GM12878 (cell line): Measurements from ENCODE around the gene CTNNA3. TPM values are rescaled to one million over a fixed set of nuclear protein-coding genes. Genes with fewer than 3 reads are reported as not detected.

ENCODE experiments used
- ATAC-seq: fragments of 200-7000 bp; cut with Tn5 transposase; 3 replicates; pipeline ENCODE4 v1.9.1; 2020; ENCODE audit warnings: mild to moderate bottlenecking, moderate library complexity
- BruUV-seq: library from RNA; stranded (reverse); fragments of 400-500 nt; replicated peaks from 2 replicates; lab custom pipeline; 2021; lab: Mats Ljungman, UMichigan
- CTCF ChIA-PET: fragments of 300-600 bp; sonication (Branson Sonifier 250); formaldehyde crosslinking; extraction: SDS; loops from one replicate; lab custom pipeline; 2021; ENCODE audit warnings: inconsistent platforms; lab: Yijun Ruan, JAX
- POLR2A ChIA-PET: fragments of 350-600 bp; formaldehyde crosslinking; extraction: SDS; loops from one replicate; lab custom pipeline; 2021; ENCODE audit warnings: inconsistent platforms; lab: Charles Lee
- RAD21 ChIA-PET: fragments of 300-600 bp; sonication (Branson Sonifier 250); formaldehyde crosslinking; loops from one replicate; lab custom pipeline; 2023; ENCODE audit warnings: antibody characterized with exemption; ENCODE audit not compliant: unreplicated experiment; lab: Charles Lee
- SMC1A ChIA-PET: fragments of 300-600 bp; sonication (Branson Sonifier 250); formaldehyde crosslinking; loops from one replicate; lab custom pipeline; 2023; ENCODE audit not compliant: unreplicated experiment, uncharacterized antibody; lab: Charles Lee
- DNase-seq: peaks from one replicate; pipeline ENCODE4 v3.0.0-alpha.2; 2011; ENCODE audit warnings: low read depth, low spot score
- FAIRE-seq: peaks from 3 replicates; lab custom pipeline; 2011; peaks lifted over from hg19 to GRCh38; lab: Jason Lieb, UNC
- H2AFZ ChIP-seq: 2 replicates; pipeline ENCODE4 v1.6.0; 2011; ENCODE audit warnings: low read depth, low read length, control low read depth; ENCODE audit not compliant: control insufficient read depth
- H3K27ac ChIP-seq: 2 replicates; pipeline ENCODE4 v1.5.1; 2011; ENCODE audit warnings: control low read depth; ENCODE audit not compliant: control insufficient read depth, insufficient read depth
- H3K27me3 ChIP-seq, 2 experiments: replicated peaks in 1 of 2; 2 replicates each; pipeline versions ENCODE4 v1.6.0 to v1.6.1; 2011; ENCODE audit warnings: low read length in 1 of 2; ENCODE audit not compliant: control insufficient read depth in 2 of 2, insufficient read depth in 2 of 2
- H3K36me3 ChIP-seq, 2 experiments: 2 replicates each; pipeline ENCODE4 v1.5.1; 2011; ENCODE audit warnings: low read length in 1 of 2; ENCODE audit not compliant: control insufficient read depth in 2 of 2, insufficient read depth in 2 of 2
- H3K4me1 ChIP-seq: 2 replicates; pipeline ENCODE4 v1.6.1; 2011; ENCODE audit warnings: mild to moderate bottlenecking, low read length, moderate library complexity, mixed read lengths; ENCODE audit not compliant: control insufficient read depth, insufficient read depth
- H3K4me2 ChIP-seq: 2 replicates; pipeline ENCODE4 v1.6.0; 2011; ENCODE audit warnings: control low read depth; ENCODE audit not compliant: control insufficient read depth, insufficient read depth
- H3K4me3 ChIP-seq: fragments of 200-600 bp; sonication (generic); 2 replicates; pipeline ENCODE4 v1.5.1; 2016
- H3K79me2 ChIP-seq: 2 replicates; pipeline ENCODE4 v1.6.0; 2011; ENCODE audit warnings: low read length; ENCODE audit not compliant: control insufficient read depth, insufficient read depth
- H3K9ac ChIP-seq: 2 replicates; pipeline ENCODE4 v1.8.0; 2011; ENCODE audit warnings: low read length, control low read depth, mixed read lengths; ENCODE audit not compliant: control insufficient read depth, insufficient read depth
- H3K9me3 ChIP-seq: replicated peaks from 3 replicates; pipeline ENCODE4 v1.5.1; 2011; ENCODE audit warnings: mild to moderate bottlenecking, low read length; ENCODE audit not compliant: control insufficient read depth, insufficient read depth
- H4K20me1 ChIP-seq: 2 replicates; pipeline ENCODE4 v1.6.0; 2011; ENCODE audit not compliant: control insufficient read depth, insufficient read depth
- ATF7 ChIP-seq: fragments of 450-650 bp; IDR thresholded peaks from 2 replicates; pipeline ENCODE4 v1.6.1; 2016; ENCODE audit warnings: low read depth, mild to moderate bottlenecking
- DPF2 ChIP-seq: fragments of 450-650 bp; IDR thresholded peaks from 2 replicates; pipeline ENCODE4 v1.6.1; 2017; ENCODE audit warnings: mild to moderate bottlenecking
- FOXK2 ChIP-seq: fragments of 450-650 bp; IDR thresholded peaks from 2 replicates; pipeline ENCODE4 v1.6.1; 2017; ENCODE audit warnings: mild to moderate bottlenecking, moderate library complexity
- KAT2A ChIP-seq: conservative IDR thresholded peaks from 2 replicates; pipeline ENCODE4 v1.6.1; 2011; ENCODE audit warnings: low read depth, low read length; ENCODE audit not compliant: control insufficient read depth
- NR2C1 ChIP-seq: fragments of 450-650 bp; IDR thresholded peaks from 2 replicates; pipeline ENCODE4 v1.6.1; 2017; ENCODE audit warnings: antibody characterized with exemption, mild to moderate bottlenecking, moderate library complexity
- NR2C2 ChIP-seq: IDR thresholded peaks from 2 replicates; pipeline ENCODE4 v1.6.1; 2011; ENCODE audit warnings: borderline replicate concordance, low read depth; ENCODE audit not compliant: control insufficient read depth, insufficient read length
- NRF1 ChIP-seq: conservative IDR thresholded peaks from 2 replicates; pipeline ENCODE4 v1.6.1; 2011; ENCODE audit warnings: mild to moderate bottlenecking, low read depth, low read length, improper control_type of control experiment
- RAD51 ChIP-seq: fragments of 450-650 bp; IDR thresholded peaks from 2 replicates; pipeline ENCODE4 v1.6.1; 2016; ENCODE audit warnings: moderate library complexity, mild to moderate bottlenecking, inconsistent platforms
- RFX5 ChIP-seq: IDR thresholded peaks from 2 replicates; pipeline ENCODE4 v1.6.1; 2011; ENCODE audit warnings: low read depth, low read length, improper control_type of control experiment
- SMAD5 ChIP-seq: IDR thresholded peaks from 2 replicates; pipeline ENCODE4 v1.6.1; 2016; ENCODE audit warnings: antibody characterized with exemption, low read depth
- SP1 ChIP-seq: IDR thresholded peaks from one replicate; pipeline ENCODE4 v1.6.1; 2011; ENCODE audit warnings: low read depth, low read length
- SPI1 ChIP-seq: IDR thresholded peaks from 2 replicates; pipeline ENCODE4 v1.6.1; 2011; ENCODE audit warnings: low read depth, mild to moderate bottlenecking, low read length, moderate library complexity, borderline replicate concordance; ENCODE audit not compliant: insufficient read depth
- STAT3 ChIP-seq: IDR thresholded peaks from 2 replicates; pipeline ENCODE4 v1.6.1; 2011; ENCODE audit warnings: low read depth, low read length, improper control_type of control experiment
- TARDBP ChIP-seq: IDR thresholded peaks from 2 replicates; pipeline ENCODE4 v1.6.1; 2016; ENCODE audit warnings: borderline replicate concordance
- WRNIP1 ChIP-seq: IDR thresholded peaks from 2 replicates; pipeline ENCODE4 v1.6.1; 2011; ENCODE audit warnings: low read depth, low read length, improper control_type of control experiment, borderline replicate concordance
- ZBTB33 ChIP-seq: fragments of 450-650 bp; IDR thresholded peaks from 2 replicates; pipeline ENCODE4 v1.6.1; 2017; ENCODE audit warnings: mild to moderate bottlenecking
- WGBS: methylation state at CpG from one replicate; pipeline ENCODE4 v1.1.6; 2016; ENCODE audit warnings: low lambda C conversion rate; ENCODE audit not compliant: insufficient replicate concordance, insufficient coverage; ENCODE audit errors: missing lambda C conversion rate; 5-methylcytosine and 5-hydroxymethylcytosine counted together
- in situ Hi-C: fragments of 300-500 bp; cut with MboI; formaldehyde crosslinking; loops from 9 replicates; pipeline ENCODE4 v1.14.3; 2018; ENCODE audit warnings: mixed read lengths
- intact Hi-C: fragments of 100-400 bp; cut with micrococcal nuclease; formaldehyde crosslinking; loops from one replicate; pipeline ENCODE4 v1.14.2; 2022; ENCODE audit not compliant: unreplicated experiment
- polyA plus RNA-seq, 11 experiments: library from polyadenylated mRNA; depleted of rRNA in 4 of 11; unstranded in 6 of 11; stranded (reverse) in 5 of 11; fragments of >200 nt; fragmentation: Nextera tagmentation in 4 of 11; fragmentation: Illumina TruSeq in 1 of 11; extraction: Ambion mirVana in 4 of 11; extraction: Trizol in 1 of 11; gene quantifications; 1 replicate in 1 of 11; 2 replicates in 10 of 11; pipeline versions ENCODE4 v1.2.1 to v1.2.3, GENCODE V29; 2011 to 2016; ENCODE audit warnings: inconsistent platforms in 2 of 11, missing spikeins in 2 of 11, low read depth in 1 of 11
- total RNA-seq, 4 experiments: library from RNA; depleted of rRNA in 3 of 4; stranded (reverse); fragments of >200 nt in 3 of 4; fragmentation: Illumina TruSeq in 1 of 4; extraction: Trizol in 1 of 4; gene quantifications; 2 replicates each; pipeline versions ENCODE4 v1.2.1 to v1.2.3, GENCODE V29; 2013 to 2021
- TF ChIP-seq, protein P1 (sequence below): IDR thresholded peaks from 2 replicates; pipeline ENCODE4 v1.6.1; 2012; ENCODE audit warnings: low read depth, low read length, improper control_type of control experiment
- TF ChIP-seq, protein P2 (sequence below): fragments of 450-650 bp; IDR thresholded peaks from 2 replicates; pipeline ENCODE4 v1.6.1; 2016; ENCODE audit warnings: mild to moderate bottlenecking
- TF ChIP-seq, protein P3 (sequence below): fragments of 450-650 bp; IDR thresholded peaks from 2 replicates; pipeline ENCODE4 v1.6.1; 2017; ENCODE audit warnings: antibody characterized with exemption, mild to moderate bottlenecking, moderate library complexity

CTNNA3 gene
- total and polyA plus RNA-seq, 10 of the 15 experiments (the other 5 are each of a cell fraction or from before 2014, with no cell fraction given): under 0.01 to 4.5 (median 0.22) TPM; not detected in 2

- H2AFZ ChIP-seq: no peak overlapping the region
- H3K4me2 ChIP-seq: no peak overlapping the region
- ChIA-PET RAD21 (interaction anchor here (0.9 to 5.8 kb wide), 11 partner anchors 12 to 594 kb away, joined by 3 to 30 read pairs (median 6); partner anchors contain the start of genes CTNNA3 and LRRTM3), SMC1A (interaction anchor here (0.6 to 5.7 kb wide), 24 partner anchors 11 to 601 kb away, joined by 3 to 24 read pairs (median 4); partner anchors contain the start of gene LRRTM3), POLR2A (no interaction called here), CTCF (interaction anchor here (0.8 to 7.0 kb wide), 9 partner anchors 30 to 589 kb away, joined by 3 to 80 read pairs (median 4); partner anchors contain the start of gene LRRTM3)
- H3K4me3 ChIP-seq: no peak overlapping the region
- H3K27ac ChIP-seq: no peak overlapping the region
- H3K36me3 ChIP-seq: no peaks in the 10 kb centered on the region
- no peaks in the 10 kb centered on the region for H3K27me3 ChIP-seq
- H4K20me1 ChIP-seq: no peaks in the 10 kb centered on the region
- FAIRE-seq (no peak), DNase-seq (no peak), ATAC-seq (no peak)
- WGBS: 22% methylated on average over 2 of the region's 2 CpGs
- intact Hi-C loops (no loop called here), in situ Hi-C loops (no loop called here)
- no peaks in the 10 kb centered on the region for H3K9me3 ChIP-seq
- TF ChIP-seq, protein P1, sequence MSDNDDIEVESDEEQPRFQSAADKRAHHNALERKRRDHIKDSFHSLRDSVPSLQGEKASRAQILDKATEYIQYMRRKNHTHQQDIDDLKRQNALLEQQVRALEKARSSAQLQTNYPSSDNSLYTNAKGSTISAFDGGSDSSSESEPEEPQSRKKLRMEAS: no peak
- TF ChIP-seq FOXK2 (no peak), NR2C2 (no peak), TARDBP (no peak), SMAD5 (no peak), SP1 (no peak), ATF7 (no peak), NRF1 (no peak), WRNIP1 (no peak), STAT3 (no peak), SPI1 (no peak), RAD51 (no peak), DPF2 (no peak), RFX5 (no peak), ZBTB33 (no peak), KAT2A (no peak), NR2C1 (no peak)
- TF ChIP-seq, protein P2, sequence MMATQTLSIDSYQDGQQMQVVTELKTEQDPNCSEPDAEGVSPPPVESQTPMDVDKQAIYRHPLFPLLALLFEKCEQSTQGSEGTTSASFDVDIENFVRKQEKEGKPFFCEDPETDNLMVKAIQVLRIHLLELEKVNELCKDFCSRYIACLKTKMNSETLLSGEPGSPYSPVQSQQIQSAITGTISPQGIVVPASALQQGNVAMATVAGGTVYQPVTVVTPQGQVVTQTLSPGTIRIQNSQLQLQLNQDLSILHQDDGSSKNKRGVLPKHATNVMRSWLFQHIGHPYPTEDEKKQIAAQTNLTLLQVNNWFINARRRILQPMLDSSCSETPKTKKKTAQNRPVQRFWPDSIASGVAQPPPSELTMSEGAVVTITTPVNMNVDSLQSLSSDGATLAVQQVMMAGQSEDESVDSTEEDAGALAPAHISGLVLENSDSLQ: no peak
- TF ChIP-seq, protein P3, sequence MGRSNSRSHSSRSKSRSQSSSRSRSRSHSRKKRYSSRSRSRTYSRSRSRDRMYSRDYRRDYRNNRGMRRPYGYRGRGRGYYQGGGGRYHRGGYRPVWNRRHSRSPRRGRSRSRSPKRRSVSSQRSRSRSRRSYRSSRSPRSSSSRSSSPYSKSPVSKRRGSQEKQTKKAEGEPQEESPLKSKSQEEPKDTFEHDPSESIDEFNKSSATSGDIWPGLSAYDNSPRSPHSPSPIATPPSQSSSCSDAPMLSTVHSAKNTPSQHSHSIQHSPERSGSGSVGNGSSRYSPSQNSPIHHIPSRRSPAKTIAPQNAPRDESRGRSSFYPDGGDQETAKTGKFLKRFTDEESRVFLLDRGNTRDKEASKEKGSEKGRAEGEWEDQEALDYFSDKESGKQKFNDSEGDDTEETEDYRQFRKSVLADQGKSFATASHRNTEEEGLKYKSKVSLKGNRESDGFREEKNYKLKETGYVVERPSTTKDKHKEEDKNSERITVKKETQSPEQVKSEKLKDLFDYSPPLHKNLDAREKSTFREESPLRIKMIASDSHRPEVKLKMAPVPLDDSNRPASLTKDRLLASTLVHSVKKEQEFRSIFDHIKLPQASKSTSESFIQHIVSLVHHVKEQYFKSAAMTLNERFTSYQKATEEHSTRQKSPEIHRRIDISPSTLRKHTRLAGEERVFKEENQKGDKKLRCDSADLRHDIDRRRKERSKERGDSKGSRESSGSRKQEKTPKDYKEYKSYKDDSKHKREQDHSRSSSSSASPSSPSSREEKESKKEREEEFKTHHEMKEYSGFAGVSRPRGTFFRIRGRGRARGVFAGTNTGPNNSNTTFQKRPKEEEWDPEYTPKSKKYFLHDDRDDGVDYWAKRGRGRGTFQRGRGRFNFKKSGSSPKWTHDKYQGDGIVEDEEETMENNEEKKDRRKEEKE: no peak
- H3K79me2 ChIP-seq: no peaks in the 10 kb centered on the region
- BruUV-seq: no TSS peak
- H3K4me1 ChIP-seq: no peaks in the 10 kb centered on the region
- H3K9ac ChIP-seq: no peak overlapping the region
Observed at GRCh38 chr10:67519434-67519833, 176.6 kb downstream of the CTNNA3 start.
